GM18909 (cell line): ENCODE results near the gene CFAP46.

ENCODE experiments used
- ATAC-seq: cut with Tn5 transposase; IDR thresholded peaks from one replicate; pipeline ENCODE4 v1.9.1; 2021; ENCODE audit warnings: mild to moderate bottlenecking; ENCODE audit not compliant: unreplicated experiment, poor library complexity

Gene CFAP46

DNA sequence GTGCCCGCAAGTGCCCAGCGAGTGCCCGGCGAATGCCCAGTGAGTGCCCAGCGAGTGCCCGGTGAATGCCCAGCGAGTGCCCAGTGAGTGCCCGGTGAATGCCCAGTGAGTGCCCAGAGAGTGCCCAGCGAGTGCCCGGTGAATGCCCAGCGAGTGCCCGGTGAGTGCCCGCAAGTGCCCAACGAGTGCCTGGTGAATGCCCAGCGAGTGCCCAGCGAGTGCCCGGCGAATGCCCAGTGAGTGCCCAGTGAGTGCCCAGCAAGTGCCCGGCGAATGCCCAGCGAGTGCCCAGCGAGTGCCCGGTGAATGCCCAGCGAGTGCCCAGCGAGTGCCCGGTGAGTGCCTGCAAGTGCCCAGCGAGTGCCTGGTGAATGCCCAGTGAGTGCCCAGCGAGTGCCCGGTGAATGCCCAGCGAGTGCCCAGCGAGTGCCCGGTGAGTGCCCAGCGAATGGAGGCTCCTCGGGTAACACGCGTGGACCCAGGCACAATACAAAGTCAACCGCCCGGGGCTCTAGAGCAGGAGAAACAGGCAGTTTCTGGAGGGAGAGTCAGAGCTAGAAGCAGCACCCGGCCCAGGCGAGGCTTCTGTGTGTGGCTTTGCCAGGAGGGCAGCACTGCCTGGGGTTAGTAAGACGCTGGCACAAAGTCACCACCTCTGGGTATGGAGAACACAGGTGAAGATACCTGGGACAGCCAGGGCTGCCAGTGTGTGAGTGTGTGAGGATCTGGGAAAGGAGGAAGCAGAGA lies 38.2 kb upstream of the CFAP46 start:
- ATAC-seq: no peak

DNA sequence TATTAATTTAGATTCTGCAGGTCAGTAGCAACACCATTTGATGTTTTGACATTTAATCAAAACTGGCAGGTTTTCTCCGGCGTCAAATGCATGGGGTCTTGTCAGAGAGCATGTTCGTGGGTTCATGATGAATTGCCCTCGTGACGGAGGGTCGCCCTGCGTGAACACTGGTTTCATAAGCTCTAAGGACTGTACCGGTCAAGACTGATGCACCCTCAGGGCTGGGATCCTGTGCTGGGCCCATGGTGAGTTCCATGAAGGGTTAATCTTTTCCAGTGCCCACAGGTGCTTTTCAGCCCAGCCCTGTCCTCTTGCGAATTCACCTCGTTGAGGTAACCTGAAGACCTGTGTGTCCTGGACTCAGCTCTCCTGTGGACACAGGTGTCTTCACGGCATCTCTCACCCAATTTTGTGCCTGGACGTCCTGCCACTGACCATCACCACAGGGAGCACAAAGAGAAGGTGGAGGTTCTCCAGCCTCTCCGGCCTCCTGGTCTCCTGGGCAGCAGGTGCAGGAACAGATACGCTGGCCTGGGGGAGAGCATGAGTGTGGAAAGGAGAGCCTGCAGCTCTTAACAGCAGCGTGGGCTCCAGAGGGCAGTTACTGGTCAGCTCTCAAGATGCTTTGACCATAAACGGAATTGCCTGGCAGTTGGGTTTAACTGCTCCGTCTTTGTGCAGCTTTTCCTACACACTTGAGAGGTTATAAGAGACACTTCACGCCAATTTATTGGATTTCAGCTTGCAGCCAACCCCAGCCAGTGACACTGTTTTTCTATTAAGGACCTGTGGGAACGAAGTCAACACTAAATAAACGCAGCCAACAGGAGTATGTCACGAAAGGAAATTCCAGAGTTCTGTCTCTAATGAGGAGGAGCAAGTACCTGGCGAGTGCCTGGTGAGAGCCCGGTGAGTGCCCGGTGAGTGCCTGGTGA lies 37.4 kb upstream of the CFAP46 start:
- ATAC-seq: no peak

DNA sequence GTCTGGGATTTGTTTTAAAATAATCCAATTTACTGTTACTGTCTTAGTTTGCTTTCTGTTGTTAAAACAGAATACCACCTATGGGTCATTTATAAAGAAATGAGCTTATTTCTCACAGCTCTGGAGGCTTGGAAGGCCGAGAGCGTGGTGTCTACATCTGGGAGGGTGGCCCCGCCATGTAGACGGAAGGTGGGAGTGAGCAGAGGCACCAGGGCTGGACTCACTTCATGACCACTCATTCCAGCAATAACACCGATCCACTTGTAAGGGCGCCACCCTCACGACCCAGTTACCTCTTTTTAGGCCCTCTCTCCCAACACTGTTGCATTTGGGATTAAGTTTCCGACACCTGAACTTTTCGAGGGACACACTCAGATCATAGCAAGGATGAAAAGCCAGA lies 36.2 kb upstream of the CFAP46 start:
- ATAC-seq: no peak

DNA sequence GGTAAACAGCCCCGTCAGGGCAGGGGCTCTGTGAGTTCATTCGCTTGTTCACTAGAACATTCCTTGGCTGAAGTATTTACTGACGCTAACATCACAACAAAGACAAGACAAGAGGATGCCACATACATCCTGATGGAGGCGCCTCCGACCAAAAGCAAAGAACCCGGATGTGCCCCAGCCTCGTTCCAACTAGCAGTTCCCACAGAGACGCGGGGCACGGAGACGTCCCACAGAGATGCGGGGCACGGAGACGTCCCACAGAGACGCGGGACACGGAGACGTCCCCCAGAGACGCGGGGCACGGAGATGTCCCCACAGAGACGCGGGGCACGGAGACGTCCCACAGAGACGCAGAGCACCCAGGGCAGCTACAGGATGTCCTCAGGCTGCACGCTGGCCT lies 35.4 kb upstream of the CFAP46 start:
- no peak for ATAC-seq

DNA sequence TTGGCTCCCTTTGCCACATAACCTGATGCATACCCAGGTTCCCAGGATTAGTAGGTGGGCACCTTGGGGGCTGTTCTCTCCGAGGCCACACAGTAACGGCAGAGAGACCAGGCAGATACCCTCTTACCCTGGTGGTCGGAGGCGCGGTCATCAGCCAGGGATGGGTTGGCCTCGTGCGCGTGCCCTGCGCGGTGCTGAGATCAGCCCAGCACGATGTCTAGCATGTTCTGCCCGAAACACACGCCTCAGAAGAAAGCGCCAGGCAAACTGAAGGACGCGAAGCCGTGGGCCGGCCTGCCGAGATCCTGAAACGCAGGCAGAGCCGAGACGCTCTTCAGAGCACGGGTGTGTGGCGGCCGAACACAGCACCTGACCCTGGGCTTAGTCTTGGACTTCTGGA lies 34.7 kb upstream of the CFAP46 start:
- no peak for ATAC-seq

DNA sequence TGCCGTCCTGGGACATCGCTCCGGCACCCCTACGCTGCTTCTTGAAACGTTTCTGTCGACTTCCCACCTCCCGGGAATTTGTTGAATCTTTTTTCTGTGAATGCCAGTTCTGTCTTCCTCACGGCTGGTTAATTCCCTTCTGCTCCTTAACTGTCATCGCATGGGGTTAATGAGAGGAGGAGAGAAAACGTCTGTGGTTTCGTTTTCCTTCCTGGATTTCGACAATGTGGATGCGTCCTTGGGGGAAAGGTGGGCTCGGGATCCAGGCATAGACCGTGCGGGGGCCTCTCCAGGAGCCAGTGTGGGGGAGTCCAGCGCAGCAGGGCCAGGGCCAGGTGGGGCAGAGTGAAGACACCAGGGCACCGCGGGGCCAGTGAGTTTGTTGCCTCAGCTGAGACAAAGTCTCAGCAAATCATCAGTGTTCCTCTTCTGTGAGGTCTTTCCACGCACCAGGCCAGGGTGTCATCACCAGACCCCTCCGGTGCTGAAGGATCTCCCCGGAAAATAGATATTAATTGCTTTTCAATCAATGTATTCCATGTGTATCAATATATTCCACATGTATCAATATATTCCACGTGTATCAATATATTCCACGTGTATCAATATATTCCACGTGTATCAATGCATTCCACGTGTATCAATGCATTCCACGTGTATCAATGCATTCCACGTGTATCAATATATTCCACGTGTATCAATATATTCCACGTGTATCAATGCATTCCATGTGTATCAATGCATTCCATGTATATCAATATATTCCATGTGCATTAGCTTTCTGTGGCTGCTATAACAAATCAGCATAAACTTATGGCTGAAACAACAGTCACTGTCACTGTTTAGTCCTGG lies 33.7 kb upstream of the CFAP46 start:
- no peak for ATAC-seq

DNA sequence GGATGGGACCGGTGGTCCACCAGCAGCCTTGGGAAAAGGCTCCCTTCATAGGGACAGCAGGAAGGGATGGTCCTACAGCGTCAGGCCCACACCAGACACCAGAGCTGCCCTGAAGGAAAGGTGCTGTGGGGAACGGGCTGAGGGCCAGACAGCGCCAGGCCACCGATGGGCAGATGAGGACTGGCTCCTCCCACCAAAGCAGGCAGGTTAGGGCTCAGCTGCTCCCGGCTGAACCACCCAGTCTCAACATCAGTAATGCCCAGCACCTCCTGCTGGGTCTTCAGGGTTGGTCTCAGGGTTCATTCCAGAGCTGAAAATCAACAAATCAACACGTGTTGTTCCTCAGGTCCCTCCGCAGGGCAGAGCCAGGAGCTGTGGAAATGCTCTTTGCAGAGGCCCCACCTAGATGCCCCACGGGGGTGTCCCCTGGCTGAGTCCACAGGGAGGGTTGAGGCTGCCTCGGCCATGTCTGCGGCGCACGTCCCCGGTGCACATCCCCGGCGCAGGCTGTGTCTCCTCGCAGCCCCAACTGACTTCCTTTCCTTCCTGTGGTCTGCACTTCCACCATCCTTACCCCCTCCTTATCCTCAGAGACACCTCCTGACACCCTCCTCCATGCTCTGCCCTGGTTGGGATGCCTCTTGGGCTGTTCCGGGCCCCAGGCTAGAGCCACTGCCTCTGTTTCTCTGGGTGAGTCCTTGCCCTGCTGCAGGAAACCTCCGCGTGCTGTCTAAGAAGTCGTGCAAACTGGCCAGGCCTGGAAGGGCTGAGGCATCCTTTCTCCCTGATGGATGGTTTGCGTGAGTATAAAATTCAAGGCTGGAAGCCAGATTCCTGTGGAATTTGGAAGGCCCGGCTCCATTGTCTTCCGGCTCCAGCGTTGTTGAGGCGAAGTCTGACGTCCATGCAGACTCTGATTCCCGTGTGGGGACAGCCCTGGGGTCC lies 32.8 kb upstream of the CFAP46 start:
- ATAC-seq: no peak

DNA sequence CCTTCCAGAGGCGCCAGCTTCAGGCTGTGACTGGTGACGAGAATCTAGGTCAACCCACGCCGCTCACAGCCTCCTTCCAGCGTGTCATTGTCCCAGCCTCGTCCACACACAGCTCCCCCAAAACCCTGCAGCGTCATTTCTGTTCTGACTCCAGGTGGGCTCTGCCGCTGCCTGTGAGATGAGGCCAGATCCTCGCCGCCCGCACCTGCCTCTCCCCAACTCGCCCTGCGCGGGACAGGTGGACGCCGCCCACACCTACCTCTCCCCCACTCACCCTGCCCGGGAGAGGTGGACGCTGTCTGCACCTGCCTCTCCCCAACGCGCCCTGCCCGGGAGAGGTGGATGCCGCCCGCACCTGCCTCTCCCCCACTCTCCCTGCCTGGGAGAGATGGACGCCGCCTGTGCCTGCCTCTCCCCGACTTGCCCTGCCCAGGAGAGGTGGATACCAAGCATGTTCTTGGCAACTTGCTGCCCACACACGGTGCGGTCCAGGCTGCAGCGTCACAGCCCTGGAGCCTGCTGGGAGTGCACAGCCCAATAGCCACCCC lies 32.0 kb upstream of the CFAP46 start:
- ATAC-seq: no peak

DNA sequence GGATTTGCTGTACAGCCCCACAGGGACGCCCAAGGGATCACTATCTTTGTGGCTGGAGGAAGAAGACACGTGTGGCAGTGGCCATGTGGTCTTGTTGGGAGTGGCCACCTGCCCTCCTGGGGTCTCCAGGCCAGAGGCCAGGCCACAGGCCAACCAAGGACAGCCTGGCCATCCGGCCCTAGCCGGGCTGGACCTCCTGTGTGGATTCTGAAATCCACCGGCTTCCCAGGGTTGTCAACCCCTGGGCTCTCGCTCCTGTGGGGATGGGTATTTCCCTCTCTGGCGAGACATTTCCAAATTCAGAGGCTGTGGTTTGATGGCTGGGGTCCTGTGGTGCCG lies 31.5 kb upstream of the CFAP46 start:
- no peak for ATAC-seq

DNA sequence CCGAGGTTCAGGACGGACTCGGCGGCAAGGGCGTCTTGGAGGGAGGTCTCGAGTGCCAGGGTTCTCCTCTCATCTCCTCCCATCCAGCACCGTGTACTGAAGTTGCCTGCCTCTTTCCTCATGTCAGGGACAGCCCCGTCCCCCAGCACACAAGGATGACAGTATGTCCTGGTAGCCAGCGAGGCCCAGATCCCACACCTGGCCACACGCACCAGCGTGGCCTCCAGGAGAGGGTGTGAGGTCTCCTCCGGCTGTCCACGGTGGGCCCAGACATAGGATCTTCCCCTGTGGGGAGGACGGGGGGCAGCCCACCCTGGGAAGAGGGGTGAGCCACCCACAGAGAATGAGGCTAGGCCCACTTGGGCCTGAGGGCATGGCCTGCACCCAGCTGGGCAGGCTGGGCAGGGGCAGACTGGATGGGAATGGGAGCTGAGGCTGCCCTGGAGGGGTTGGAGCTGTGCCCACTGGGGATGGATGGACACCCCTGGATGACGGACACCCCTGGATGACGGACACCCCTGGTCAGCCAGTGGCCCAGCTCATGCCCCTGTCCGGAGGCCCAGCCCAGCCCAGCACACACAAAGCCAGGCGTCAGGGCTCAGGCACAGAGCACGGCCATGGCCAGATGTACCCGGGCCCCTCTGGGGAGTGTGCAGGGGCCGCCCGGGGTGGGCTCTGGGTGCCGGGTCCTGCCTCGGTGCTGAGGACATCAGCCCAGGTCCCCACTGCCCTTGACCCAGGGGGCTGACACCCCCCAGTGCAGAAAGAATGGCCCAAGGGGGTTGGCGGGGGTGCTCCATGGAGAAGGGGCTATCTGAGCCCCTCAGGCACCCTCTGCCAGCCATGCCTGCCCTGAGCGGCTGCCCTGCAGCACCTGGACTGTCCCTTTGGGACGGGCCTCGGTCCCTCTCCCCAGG lies 30.9 kb upstream of the CFAP46 start:
- ATAC-seq: no peak

DNA sequence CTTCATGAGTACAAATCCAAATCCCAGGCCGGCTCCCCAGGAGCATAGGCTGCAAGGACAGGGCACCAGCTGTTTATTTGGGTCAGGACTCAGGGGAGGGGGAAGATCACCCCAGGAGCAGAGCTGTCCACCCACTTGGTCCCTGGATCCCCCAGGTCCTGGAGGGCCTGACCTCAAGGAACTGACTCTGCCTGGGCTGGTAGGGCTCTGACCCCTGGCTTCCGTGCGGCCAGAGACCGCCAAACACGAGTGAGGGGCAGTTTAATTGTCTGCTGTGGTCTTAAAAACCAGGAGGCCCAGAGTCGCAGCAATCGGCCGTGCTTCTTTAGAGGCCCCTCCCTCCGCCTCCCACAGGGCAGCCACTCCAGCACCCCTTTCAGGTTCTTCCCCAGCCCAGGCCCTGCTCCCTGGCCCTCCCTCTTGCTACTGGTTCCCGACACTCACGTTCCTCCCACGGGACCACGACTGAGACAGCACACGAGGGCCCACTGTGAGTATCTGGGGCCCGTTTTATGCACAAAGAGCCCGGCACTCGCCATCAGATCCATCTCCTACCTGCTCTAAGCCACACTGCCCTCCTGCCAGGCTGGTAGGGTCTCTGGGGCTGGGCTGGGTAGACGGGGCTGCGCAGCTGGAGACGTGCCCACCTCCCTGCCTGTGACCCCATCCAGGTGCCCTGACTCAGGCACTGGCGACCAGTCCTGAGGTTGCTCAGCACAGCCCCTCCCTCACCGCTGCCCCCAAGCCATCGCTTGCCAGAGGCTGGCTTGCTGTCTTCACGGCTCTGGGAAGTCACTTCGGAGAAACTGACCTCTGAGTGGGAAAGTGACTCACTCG lies 30.0 kb upstream of the CFAP46 start:
- ATAC-seq: no peak

DNA sequence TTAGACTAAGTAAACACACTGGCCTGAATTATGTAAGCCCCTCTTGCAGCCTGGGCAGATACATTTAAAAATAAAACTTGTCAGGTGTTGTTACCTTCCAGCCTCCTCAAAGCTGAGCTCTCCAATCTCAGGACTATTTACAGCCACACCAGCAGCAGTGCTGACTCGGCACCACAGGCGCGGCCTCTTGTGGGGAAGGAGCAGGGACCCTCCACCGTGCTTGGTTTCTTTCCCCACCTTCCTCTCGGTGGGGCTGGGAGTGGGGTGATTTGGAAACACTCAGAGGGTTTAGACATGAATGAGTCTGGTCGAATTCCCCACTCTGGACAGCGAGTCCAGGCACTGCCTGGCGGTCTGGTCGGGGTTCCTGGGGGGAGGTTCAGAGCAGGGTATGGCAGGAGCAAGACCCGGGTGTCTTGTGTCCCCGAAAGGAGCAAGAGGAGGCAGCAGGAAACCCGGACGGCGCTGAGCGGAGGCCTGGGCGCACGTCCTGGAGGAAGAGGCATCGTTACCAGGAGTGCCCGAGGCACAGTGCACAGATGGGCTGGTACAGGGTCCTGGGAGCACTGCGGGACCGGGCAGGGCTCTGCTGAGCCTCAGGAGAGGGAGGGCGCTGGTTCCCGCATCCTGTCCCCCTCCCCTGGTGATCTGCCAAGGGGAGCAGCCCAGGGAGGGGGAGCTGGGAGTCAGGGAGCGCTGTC lies 29.2 kb upstream of the CFAP46 start:
- ATAC-seq: no peak

DNA sequence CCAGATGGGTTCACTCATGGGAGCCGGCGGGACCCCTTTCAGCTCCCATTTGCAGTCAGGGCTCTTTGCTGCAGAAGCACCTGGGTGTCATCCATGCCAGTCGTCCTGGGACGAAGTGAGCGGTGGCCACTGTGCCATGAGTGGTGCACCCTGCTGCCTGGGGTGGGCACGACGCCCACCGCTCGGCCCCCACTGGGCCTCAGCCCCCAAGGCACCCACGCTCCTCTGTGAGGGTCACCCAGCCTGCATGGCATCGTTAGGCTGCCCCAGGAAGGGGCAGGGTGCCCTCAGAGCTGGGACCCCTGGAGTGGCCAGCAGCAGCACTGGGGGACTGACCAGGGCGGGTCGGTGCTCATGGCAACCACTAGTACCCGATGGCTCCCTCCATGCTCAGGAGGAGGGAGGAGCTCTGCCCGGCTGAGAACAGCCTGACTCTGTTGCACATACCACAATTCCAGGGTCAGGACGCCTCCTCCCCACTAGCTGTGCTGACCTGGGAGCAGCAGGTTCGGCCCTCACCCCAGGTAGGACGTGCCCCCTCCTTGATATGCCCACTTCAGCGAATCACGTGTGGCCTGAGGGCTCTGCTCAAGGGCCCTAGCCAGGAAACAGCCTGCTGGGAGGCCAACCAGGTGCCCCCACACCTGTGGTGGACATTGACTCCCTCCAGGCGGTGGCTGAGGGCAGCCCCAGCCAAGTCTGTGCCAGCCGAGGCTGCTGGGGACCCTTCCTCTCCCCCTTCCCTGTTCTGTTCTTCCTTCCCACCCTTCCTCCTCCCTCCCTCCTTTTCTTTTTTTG lies 28.5 kb upstream of the CFAP46 start:
- ATAC-seq: no peak

DNA sequence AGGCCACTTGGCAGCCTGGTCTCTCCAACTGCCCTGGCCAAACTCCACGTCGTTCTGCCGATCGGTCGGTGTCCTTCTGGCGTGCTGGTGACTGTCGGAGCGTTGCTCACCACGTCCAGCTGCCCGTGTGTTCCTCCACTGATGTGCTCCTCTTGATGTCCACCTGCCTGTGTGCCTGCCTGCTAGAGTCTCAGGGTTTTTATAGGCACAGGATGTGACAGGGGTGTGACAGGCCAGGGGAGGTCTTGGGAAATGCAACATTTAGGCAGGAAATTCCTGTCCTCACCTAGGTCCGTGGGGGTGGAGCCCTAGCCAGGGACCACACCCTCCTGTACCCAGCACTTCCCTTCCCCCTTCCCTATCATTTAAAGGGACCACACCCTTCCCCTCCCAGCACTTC lies 25.2 kb upstream of the CFAP46 start:
- no peak for ATAC-seq

DNA sequence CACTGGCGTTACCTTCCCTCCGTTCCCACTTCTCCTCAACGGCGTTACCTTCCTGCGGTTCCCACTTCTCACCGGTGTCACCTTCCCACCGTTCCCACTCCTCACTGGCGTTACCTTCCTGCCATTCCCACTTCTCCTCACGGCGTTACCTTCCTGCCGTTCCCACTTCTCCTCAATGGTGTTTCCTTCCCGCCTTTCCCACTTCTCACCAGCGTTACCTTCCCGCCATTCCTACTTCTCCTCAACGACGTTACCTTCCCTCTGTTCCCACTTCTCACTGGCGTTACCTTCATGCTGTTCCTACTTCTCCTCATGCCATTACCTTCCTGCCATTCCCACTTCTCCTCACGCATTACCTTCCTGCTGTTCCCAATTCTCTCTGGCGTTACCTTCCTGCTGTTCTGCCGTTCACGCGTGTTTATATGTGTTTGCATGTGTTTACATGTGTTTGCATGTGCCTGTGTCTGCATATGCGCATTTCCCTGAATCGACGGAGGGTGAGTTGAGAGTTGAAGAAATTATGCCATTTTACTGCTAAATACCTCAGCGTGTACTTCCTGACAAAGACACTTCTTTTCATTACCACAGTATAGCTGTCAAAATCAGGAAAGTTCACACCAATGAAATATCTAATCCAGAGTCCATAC lies 23.2 kb upstream of the CFAP46 start:
- ATAC-seq: no peak
